ENCODE measurements around the gene CCDC61. TPM values are rescaled to one million over a fixed set of nuclear protein-coding genes. Genes with fewer than 3 reads are reported as not detected.

CCDC61 gene
- total RNA-seq, 1 donor = 3.9 TPM

- TF ChIP-seq CTCF (IDR thresholded peaks at IDR 0.05; ENCODE audit: insufficient read depth, low read depth, low read length) = no peak
- H3K4me3 ChIP-seq (ENCODE audit: low read depth, low read length) = no peak overlapping the region
Measured at GRCh38 chr19:45967246-45967645, 28.0 kb upstream of the CCDC61 start.

GRCh38 chr19:45968626-45969025, 26.6 kb upstream of the CCDC61 start:
- no peak overlapping the region for H3K4me3 ChIP-seq (ENCODE audit: low read depth, low read length)
- DNase-seq (ENCODE audit: low read depth) = no peak
- TF ChIP-seq CTCF (IDR thresholded peaks at IDR 0.05; ENCODE audit: insufficient read depth, low read depth, low read length) = no peak

More at GRCh38 chr19:45967246-45967645, 28.0 kb upstream of the CCDC61 start:
- DNase-seq (ENCODE audit: low read depth) = no peak

GRCh38 chr19:45969676-45970075, 25.6 kb upstream of the CCDC61 start:
- no peak overlapping the region for H3K4me3 ChIP-seq (ENCODE audit: low read depth, low read length)
- DNase-seq (ENCODE audit: low read depth) = no peak
- no peak for TF ChIP-seq CTCF (IDR thresholded peaks at IDR 0.05; ENCODE audit: insufficient read depth, low read depth, low read length)

GRCh38 chr19:45971260-45971902, 23.9 kb upstream of the CCDC61 start:
- no peak for DNase-seq (ENCODE audit: low read depth)
- H3K4me3 ChIP-seq (ENCODE audit: low read depth, low read length) = no peak overlapping the region
- TF ChIP-seq CTCF (IDR thresholded peaks at IDR 0.05; ENCODE audit: insufficient read depth, low read depth, low read length) = no peak

GRCh38 chr19:45972081-45972946, 23.0 kb upstream of the CCDC61 start:
- H3K4me3 ChIP-seq (ENCODE audit: low read depth, low read length) = no peak overlapping the region
- TF ChIP-seq CTCF (IDR thresholded peaks at IDR 0.05; ENCODE audit: insufficient read depth, low read depth, low read length) = no peak
- DNase-seq (ENCODE audit: low read depth) = no peak

GRCh38 chr19:45972947-45973540, 22.2 kb upstream of the CCDC61 start:
- DNase-seq (ENCODE audit: low read depth) = no peak
- no peak for TF ChIP-seq CTCF (IDR thresholded peaks at IDR 0.05; ENCODE audit: insufficient read depth, low read depth, low read length)
- H3K4me3 ChIP-seq (ENCODE audit: low read depth, low read length) = no peak overlapping the region
